GM20000 (cell line): ENCODE data around the gene SCARB1.

ENCODE experiments used
- DNase-seq: peaks from one replicate; pipeline ENCODE4 v3.0.0; 2012; ENCODE audit warnings: low spot score
- TF ChIP-seq, protein P1 (sequence below): IDR thresholded peaks from 2 replicates; pipeline ENCODE4 v1.5.1; 2012; ENCODE audit warnings: mild to moderate bottlenecking, control low read depth; ENCODE audit errors: extremely low read depth, missing control alignments

Gene SCARB1

DNA sequence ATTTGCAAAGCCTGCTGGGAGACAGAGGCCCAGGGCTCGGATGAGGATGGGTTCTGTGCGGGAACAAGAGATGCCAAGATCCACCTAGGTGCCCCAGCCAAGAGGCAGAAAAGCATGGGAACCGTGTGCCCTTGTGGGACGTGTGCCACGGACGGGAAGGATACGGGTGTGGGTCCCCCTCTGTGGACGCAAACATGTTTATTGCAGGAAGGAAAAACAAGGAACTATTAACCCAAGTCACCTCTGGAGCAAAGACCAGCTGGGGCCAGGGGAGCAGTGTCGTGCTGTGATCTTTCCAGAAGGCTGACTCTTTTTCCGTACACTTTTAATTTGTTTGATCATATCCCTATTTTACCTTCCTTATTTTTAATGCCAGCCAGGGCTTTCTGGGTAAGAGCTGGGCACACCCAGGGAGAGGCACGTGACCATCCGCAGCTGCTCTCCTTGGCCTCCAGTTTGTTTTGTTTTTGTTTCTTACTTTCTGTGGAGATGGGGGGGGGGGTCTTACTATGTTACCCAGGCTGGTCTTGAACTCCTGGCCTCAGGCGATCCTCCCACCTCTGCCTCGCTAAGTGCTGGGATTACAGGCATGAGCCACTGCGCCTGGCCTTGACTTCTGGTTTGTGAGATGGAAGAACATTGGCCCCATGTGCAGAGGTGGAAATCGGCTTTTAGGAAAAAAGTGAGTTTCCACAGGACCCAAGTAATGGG is 20.7 kb downstream of the SCARB1 start:
- DNase-seq: no peak
- TF ChIP-seq, protein P1, sequence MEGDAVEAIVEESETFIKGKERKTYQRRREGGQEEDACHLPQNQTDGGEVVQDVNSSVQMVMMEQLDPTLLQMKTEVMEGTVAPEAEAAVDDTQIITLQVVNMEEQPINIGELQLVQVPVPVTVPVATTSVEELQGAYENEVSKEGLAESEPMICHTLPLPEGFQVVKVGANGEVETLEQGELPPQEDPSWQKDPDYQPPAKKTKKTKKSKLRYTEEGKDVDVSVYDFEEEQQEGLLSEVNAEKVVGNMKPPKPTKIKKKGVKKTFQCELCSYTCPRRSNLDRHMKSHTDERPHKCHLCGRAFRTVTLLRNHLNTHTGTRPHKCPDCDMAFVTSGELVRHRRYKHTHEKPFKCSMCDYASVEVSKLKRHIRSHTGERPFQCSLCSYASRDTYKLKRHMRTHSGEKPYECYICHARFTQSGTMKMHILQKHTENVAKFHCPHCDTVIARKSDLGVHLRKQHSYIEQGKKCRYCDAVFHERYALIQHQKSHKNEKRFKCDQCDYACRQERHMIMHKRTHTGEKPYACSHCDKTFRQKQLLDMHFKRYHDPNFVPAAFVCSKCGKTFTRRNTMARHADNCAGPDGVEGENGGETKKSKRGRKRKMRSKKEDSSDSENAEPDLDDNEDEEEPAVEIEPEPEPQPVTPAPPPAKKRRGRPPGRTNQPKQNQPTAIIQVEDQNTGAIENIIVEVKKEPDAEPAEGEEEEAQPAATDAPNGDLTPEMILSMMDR: no peak

DNA sequence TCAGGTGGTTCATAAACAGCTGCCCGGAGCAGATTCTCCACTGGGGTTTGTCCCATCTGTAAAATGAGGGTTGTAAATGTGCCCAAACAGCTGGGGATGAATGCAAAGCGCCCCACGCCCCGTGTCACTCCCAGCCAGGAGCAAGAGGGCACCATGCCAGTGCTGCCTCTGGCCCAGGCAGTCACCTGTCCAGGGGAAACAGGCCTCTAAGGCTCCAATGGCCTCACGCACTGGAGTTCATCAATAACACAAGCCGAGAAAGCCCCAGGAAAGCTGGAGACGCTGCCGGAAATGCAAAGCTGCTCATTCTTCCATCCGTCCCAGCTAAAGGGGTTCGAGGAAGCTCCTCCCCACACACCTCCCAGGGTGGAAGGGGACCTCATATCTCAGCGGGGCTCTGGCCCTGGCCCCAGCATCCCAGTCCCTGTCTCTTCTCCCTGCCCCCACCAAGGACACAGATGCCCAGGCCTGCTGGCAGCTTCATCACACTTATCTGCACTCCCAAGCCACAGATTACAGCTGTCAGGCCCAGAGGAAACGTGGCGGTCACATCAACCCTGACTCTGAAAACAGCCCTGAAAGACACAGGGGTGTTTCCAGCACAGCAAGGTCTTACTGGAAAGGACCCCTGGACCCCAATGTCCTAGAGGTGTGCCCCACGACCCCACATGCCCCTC is 21.5 kb downstream of the SCARB1 start:
- TF ChIP-seq, protein P1: no peak
- DNase-seq: no peak

DNA sequence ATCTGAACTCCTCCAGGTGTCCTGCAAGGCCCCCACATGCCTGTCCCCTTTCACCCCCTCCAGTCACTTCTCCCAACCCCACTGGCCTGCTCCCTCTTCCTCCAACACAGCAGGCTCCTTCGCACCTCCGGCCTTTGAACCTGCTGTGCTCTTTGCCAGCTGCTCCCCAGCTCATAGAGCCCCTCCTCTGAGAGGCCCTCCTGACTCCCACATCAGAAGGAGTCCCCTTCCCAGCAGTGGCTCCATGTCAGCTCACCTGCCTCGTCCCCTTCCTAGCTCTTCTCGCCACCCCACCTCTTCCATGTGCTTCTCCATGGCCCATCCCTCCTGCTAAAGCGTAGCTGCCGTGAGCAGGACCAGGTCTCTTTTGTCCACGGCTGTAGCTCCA is 22.1 kb downstream of the SCARB1 start:
- TF ChIP-seq, protein P1: no peak
- DNase-seq: no peak

DNA sequence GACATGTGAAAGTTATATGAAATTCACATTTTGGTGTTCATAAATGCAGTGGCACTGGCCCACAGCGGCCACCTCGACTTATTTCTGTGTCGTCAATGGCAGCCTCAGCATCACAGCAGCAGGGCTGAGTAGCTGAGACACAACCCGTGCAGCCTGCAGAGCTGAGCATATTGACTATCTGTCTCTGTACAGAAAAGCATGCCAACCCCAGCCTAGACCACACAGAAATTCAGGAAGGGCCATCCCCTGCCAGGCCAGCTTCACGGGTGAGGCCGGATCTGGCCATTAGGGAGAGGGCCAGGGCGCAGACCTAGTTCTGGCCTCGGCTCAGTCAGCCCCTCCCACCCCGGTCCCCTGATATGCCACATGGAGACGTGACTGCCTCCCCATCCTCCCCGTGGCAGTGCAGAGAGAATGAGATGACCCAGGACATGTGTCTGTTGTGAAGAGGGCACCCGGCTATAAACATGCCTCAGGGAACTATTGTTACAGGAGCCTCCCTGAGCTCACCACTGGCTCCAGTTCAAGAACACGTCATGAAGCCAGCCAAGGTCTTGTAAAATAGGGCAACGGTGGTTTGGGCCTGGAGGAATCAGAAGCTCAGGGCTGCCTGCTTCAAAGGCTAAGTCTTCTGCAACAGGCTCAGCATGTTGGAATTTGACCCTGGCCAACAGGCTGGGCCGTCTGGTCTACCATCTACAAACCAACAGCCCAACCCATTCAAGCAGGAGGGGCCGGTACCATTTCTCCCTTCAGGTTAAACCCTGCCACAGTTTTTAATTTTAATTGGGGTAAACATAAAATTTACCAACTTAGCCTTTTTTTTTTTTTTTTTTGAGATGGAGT is 25.5 kb downstream of the SCARB1 start:
- TF ChIP-seq, protein P1: no peak
- no peak for DNase-seq

DNA sequence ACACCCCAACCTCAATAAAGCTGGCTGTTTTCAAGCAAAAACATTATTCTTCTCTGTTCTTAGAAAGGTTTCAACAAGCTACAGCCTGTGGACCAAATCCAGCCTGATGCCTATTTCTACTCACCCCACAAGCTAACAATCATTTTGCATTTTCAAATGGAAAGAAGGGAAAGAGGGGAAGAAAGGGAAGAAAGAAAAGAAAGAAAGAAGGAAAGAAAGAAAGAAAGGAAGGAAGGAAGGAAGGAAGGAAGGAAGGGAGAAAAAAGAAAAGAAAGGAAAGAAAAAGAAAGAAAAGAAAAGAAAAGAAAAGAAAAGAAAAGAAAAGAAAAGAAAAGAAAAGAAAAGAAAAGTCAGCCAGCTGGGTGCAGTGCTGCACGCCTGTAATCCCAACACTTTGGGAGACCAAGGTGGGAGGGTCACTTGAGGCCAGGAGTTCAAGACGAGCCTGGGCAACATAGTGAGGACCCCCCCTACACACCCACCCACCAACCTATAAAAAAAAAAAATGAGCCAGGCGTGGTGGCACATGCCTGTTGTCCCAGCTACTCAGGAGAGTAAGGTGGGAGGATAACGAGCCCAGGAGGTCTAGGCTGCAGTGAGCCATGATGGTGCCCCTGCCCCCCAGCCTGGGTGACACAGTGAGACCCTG is 26.3 kb downstream of the SCARB1 start:
- TF ChIP-seq, protein P1: no peak
- no peak for DNase-seq

DNA sequence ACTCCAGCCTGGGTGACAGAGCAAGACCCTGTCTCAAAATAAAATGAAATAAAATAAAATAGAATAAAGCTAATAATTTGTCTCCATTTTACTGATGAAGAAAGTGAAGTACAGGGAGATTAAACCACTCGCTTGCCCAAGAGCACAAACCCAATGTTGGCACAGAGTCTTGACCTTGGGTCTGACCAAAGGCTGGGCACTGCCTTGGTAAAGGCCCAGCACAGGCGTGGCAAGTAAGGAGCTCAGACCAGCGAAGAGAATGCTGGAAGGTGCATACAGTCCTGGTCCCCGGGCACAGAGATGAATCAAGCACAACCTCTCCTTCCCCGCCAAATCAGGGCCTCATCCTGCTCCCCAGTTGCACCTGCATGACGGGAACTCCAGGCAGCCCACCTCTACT is 26.9 kb downstream of the SCARB1 start:
- TF ChIP-seq, protein P1: no peak
- DNase-seq: no peak
